CD4-positive, alpha-beta T cell (primary cell): ENCODE results near the gene RPUSD3. TPM values are rescaled to one million over a fixed set of nuclear protein-coding genes. Genes with fewer than 3 reads are reported as not detected.

Experiments used
- total RNA-seq, 174 experiments: library from RNA in 2 of 174; stranded (reverse) in 2 of 174; gene quantifications; one replicate each; pipeline ENCODE4 v1.2.3 and lab custom pipeline; 2021 to 2026

RPUSD3 gene
- total RNA-seq, 2 experiments from 2014 or later, result 7.9 to 8.1 TPM

Other genes starting within 250 kb of the RPUSD3 start
- gene MTMR14, start 194.5 kb downstream of the RPUSD3 start, total RNA-seq, result 10 to 100 TPM; 80.2 to 82.0 TPM
- gene CPNE9, start 140.2 kb downstream of the RPUSD3 start, total RNA-seq, result under 1 TPM; 0.33 to 0.45 TPM
- 10 to 100 TPM; 23.7 to 25.6 TPM for gene BRPF1, start 112.3 kb downstream of the RPUSD3 start, total RNA-seq
- gene OGG1, start 94.1 kb downstream of the RPUSD3 start, total RNA-seq, result 1 to 10 TPM; 7.1 to 8.9 TPM
- 1 to 10 TPM in 1 of 2 experiments, under 1 TPM in 1; 0.74 to 1.1 TPM for gene CAMK1, start 74.1 kb downstream of the RPUSD3 start, total RNA-seq
- gene TADA3, start 51.5 kb downstream of the RPUSD3 start, total RNA-seq, result 10 to 100 TPM; 14.7 to 16.5 TPM
- 10 to 100 TPM; 88.7 to 91.3 TPM for gene ARPC4, start 50.9 kb downstream of the RPUSD3 start, total RNA-seq
- 10 to 100 TPM; 50.5 to 58.6 TPM for gene TTLL3, start 33.7 kb downstream of the RPUSD3 start, total RNA-seq
- gene CIDEC, start 36.2 kb upstream of the RPUSD3 start, total RNA-seq, result not detected
- 10 to 100 TPM; 14.4 to 15.1 TPM for gene JAGN1, start 46.6 kb upstream of the RPUSD3 start, total RNA-seq
- gene IL17RE, start 58.8 kb upstream of the RPUSD3 start, total RNA-seq, result 1 to 10 TPM; 1.4 to 1.6 TPM
- gene IL17RC, start 73.1 kb upstream of the RPUSD3 start, total RNA-seq, result under 1 TPM; 0.42 to 0.88 TPM
- 10 to 100 TPM; 10.7 to 12.4 TPM for gene CRELD1, start 89.8 kb upstream of the RPUSD3 start, total RNA-seq
- 1 to 10 TPM; 6.3 to 8.3 TPM for gene PRRT3, start 108.4 kb upstream of the RPUSD3 start, total RNA-seq
- gene EMC3, start 142.8 kb upstream of the RPUSD3 start, total RNA-seq, result 10 to 100 TPM; 41.0 to 42.3 TPM
- gene FANCD2, start 182.4 kb upstream of the RPUSD3 start, total RNA-seq, result 10 to 100 TPM; 13.8 to 16.8 TPM